ENCODE measurements around the gene MTHFSD.

The MTHFSD gene

GRCh38 chr16:86512860-86513470 lies 42.1 kb downstream of the MTHFSD start:
- TF ChIP-seq ZFX (IDR thresholded peaks at IDR 0.05) (no peak), CTCF (conservative IDR thresholded peaks at IDR 0.05) (no peak)
- H3K27ac ChIP-seq, result no peak overlapping the region

GRCh38 chr16:86512301-86512859 lies 42.7 kb downstream of the MTHFSD start:
- no peak for TF ChIP-seq CTCF (conservative IDR thresholded peaks at IDR 0.05)
- no peak for TF ChIP-seq ZFX (IDR thresholded peaks at IDR 0.05)
- no peak overlapping the region for H3K27ac ChIP-seq

GRCh38 chr16:86511317-86512161 lies 43.5 kb downstream of the MTHFSD start:
- TF ChIP-seq CTCF (conservative IDR thresholded peaks at IDR 0.05) (no peak), ZFX (IDR thresholded peaks at IDR 0.05) (no peak)
- H3K27ac ChIP-seq, result no peak overlapping the region

GRCh38 chr16:86510465-86511261 lies 44.4 kb downstream of the MTHFSD start, which contains the start of gene FOXF1:
FOXF1 (plus strand) TSS chr16:86510527; CDS start chr16:86510570, 43 bp downstream.
- no peak for TF ChIP-seq CTCF (conservative IDR thresholded peaks at IDR 0.05)
- no peak for TF ChIP-seq ZFX (IDR thresholded peaks at IDR 0.05)
- no peak within 1 kb of the TSS for H3K27ac ChIP-seq

- H3K27ac ChIP-seq, result no peak overlapping the region
- no peak for TF ChIP-seq CTCF (conservative IDR thresholded peaks at IDR 0.05)
- no peak for TF ChIP-seq ZFX (IDR thresholded peaks at IDR 0.05)
These were observed 45.1 kb downstream of the MTHFSD start for GRCh38 chr16:86509759-86510464.

GRCh38 chr16:86508947-86509758 lies 45.9 kb downstream of the MTHFSD start:
- H3K27ac ChIP-seq, result no peak overlapping the region
- no peak for TF ChIP-seq ZFX (IDR thresholded peaks at IDR 0.05)
